Breast epithelium (tissue), 4 donors: Measurements from ENCODE around the gene TAS1R3. TPM values are rescaled to one million over a fixed set of nuclear protein-coding genes. Genes with fewer than 3 reads are reported as not detected.

ENCODE experiments used
- DNase-seq, 2 donors: peaks; one replicate each; pipeline ENCODE4 v3.0.0-alpha.2; 2019; ENCODE audit warnings: low spot score in 2 of 2
- H3K27ac ChIP-seq, 2 donors: fragments of 200-600 bp; sonication (generic) in 1 of 2; one replicate each; pipeline ENCODE4 v1.5.1; 2016 to 2019; ENCODE audit warnings: mild to moderate bottlenecking in 1 of 2
- H3K27me3 ChIP-seq, 2 donors: fragments of 200-600 bp; sonication (generic) in 1 of 2; one replicate each; pipeline versions ENCODE4 v1.5.1 to v1.6.0; 2017 to 2019; ENCODE audit warnings: control low read depth in 1 of 2, mild to moderate bottlenecking in 1 of 2
- H3K36me3 ChIP-seq: fragments of 200-600 bp; one replicate; pipeline ENCODE4 v1.5.1; 2019
- H3K4me1 ChIP-seq, 2 donors: fragments of 200-600 bp; sonication (generic); one replicate each; pipeline ENCODE4 v1.5.1; 2016 to 2019; ENCODE audit warnings: control low read depth in 1 of 2
- H3K4me3 ChIP-seq, 3 donors: fragments of 200-600 bp; sonication (generic); 1 replicate in 2 of 3; 2 replicates in 1 of 3; pipeline ENCODE4 v1.5.1; 2016 to 2019; ENCODE audit warnings: mild to moderate bottlenecking in 3 of 3, moderate library complexity in 2 of 3
- H3K9me3 ChIP-seq, 2 donors: fragments of 200-600 bp; sonication (generic) in 1 of 2; one replicate each; pipeline ENCODE4 v1.5.1; 2016 to 2019; ENCODE audit warnings: control low read depth in 1 of 2
- POLR2A ChIP-seq: fragments of 450-650 bp; IDR thresholded peaks from one replicate; pipeline ENCODE4 v1.6.1; 2016; ENCODE audit warnings: antibody characterized with exemption, mild to moderate bottlenecking, moderate library complexity
- POLR2AphosphoS5 ChIP-seq, 3 donors: sonication (generic); formaldehyde crosslinking; IDR thresholded peaks; one replicate each; pipeline ENCODE4 v1.6.1; 2017; ENCODE audit warnings: antibody characterized with exemption in 3 of 3
- intact Hi-C: fragments of 100-400 bp; cut with DNase I; formaldehyde crosslinking; loops from one replicate; pipeline ENCODE4 v1.15.1; 2023; ENCODE audit warnings: low total_unique reads
- total RNA-seq, 3 donors: library from RNA; depleted of rRNA; stranded (reverse); fragments of >200 nt; gene quantifications; one replicate each; pipeline ENCODE4 v1.1.0, GENCODE V29; 2016
- TF ChIP-seq, protein P1 (sequence below), 3 donors: fragments of 450-650 bp; IDR thresholded peaks; one replicate each; pipeline ENCODE4 v1.5.1; 2016 to 2017; ENCODE audit warnings: antibody characterized with exemption in 3 of 3, mild to moderate bottlenecking in 3 of 3, moderate library complexity in 3 of 3

Gene TAS1R3
- total RNA-seq, 3 donors from 2014 or later, result 0.16 to 0.33 TPM; not detected in 1

DNA sequence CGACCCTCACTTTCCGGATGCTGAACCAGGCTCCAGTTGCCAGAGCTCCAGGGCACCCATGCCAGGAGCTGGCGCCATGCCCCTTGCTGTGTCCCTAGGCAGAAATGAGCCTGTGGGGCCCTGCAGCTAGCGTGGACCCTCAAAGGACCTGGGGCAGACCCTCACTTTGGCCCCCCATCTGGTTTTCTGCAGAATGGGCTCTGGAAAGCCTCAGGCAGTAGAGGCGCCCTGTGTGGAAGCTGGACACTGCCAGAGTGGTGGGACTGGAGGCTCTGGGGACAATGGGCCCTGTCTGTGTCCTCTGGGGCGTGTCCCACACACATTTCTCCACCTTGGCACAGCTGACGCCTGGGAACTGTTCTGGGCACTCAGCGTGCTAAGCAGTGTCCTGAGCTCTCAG, 50.2 kb downstream of the TAS1R3 start:
- H3K27me3 ChIP-seq, result no peaks in the 10 kb centered on the region
- DNase-seq, result no peak
- intact Hi-C loops, result no loop called here
- H3K27ac ChIP-seq, result no peak overlapping the region
- H3K4me1 ChIP-seq, result no peaks in the 10 kb centered on the region
- H3K36me3 ChIP-seq, result peaks cover 1% of the 10 kb centered on the region
- TF ChIP-seq POLR2AphosphoS5 (IDR thresholded peaks at IDR 0.05), result no peak
- TF ChIP-seq, protein P1, sequence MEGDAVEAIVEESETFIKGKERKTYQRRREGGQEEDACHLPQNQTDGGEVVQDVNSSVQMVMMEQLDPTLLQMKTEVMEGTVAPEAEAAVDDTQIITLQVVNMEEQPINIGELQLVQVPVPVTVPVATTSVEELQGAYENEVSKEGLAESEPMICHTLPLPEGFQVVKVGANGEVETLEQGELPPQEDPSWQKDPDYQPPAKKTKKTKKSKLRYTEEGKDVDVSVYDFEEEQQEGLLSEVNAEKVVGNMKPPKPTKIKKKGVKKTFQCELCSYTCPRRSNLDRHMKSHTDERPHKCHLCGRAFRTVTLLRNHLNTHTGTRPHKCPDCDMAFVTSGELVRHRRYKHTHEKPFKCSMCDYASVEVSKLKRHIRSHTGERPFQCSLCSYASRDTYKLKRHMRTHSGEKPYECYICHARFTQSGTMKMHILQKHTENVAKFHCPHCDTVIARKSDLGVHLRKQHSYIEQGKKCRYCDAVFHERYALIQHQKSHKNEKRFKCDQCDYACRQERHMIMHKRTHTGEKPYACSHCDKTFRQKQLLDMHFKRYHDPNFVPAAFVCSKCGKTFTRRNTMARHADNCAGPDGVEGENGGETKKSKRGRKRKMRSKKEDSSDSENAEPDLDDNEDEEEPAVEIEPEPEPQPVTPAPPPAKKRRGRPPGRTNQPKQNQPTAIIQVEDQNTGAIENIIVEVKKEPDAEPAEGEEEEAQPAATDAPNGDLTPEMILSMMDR (IDR thresholded peaks at IDR 0.05), result no peak
- TF ChIP-seq POLR2A, result no peak
- no peak overlapping the region for H3K4me3 ChIP-seq
- no peaks in the 10 kb centered on the region for H3K9me3 ChIP-seq

Other genes with a start within 250 kb of the TAS1R3 start
- gene C1orf159, start 215.2 kb upstream of the TAS1R3 start, total RNA-seq, result 10 to 100 TPM in 2 of 3 donors, 1 to 10 TPM in 1; 6.9 to 24.0 (median 12.5) TPM
- under 1 TPM; 0.15 to 0.33 (median 0.16) TPM for gene TTLL10, start 157.4 kb upstream of the TAS1R3 start, total RNA-seq
- gene TNFRSF18, start 124.7 kb upstream of the TAS1R3 start, total RNA-seq, result 1 to 10 TPM in 2 of 3 donors, not detected in 1; 1.9 to 5.9 TPM
- 1 to 10 TPM in 2 of 3 donors, under 1 TPM in 1; 0.64 to 2.3 (median 1.6) TPM for gene TNFRSF4, start 117.1 kb upstream of the TAS1R3 start, total RNA-seq
- gene SDF4, start 99.3 kb upstream of the TAS1R3 start, total RNA-seq, result 100 to 1,000 TPM in 1 of 3 donors, 10 to 100 TPM in 2; 58.0 to 111 (median 79.3) TPM
- gene B3GALT6, start 99.0 kb upstream of the TAS1R3 start, total RNA-seq, result 10 to 100 TPM; 14.4 to 16.0 (median 14.4) TPM
- gene C1QTNF12, start 84.6 kb upstream of the TAS1R3 start, total RNA-seq, result 1 to 10 TPM in 1 of 3 donors, not detected in 2; 2.0 TPM
- 10 to 100 TPM; 37.0 to 39.8 (median 37.4) TPM for gene UBE2J2, start 57.4 kb upstream of the TAS1R3 start, total RNA-seq
- 1 to 10 TPM in 2 of 3 donors, under 1 TPM in 1; 0.96 to 5.2 (median 4.7) TPM for gene SCNN1D, start 50.8 kb upstream of the TAS1R3 start, total RNA-seq
- gene ACAP3, start 23.4 kb upstream of the TAS1R3 start, total RNA-seq, result 10 to 100 TPM; 19.7 to 33.4 (median 26.9) TPM
- gene PUSL1, start 22.7 kb upstream of the TAS1R3 start, total RNA-seq, result 10 to 100 TPM; 16.0 to 27.5 (median 22.0) TPM
- gene INTS11, start 6.6 kb upstream of the TAS1R3 start, total RNA-seq, result 100 to 1,000 TPM in 2 of 3 donors, 10 to 100 TPM in 1; 68.6 to 125 (median 119) TPM
- gene CPTP, start 6.5 kb upstream of the TAS1R3 start, total RNA-seq, result 10 to 100 TPM in 2 of 3 donors, 1 to 10 TPM in 1; 9.0 to 16.4 (median 13.4) TPM
- 10 to 100 TPM; 55.2 to 70.1 (median 55.2) TPM for gene DVL1, start 18.1 kb downstream of the TAS1R3 start, total RNA-seq
- 100 to 1,000 TPM in 1 of 3 donors, 10 to 100 TPM in 2; 93.4 to 308 (median 99.8) TPM for gene MXRA8, start 27.3 kb downstream of the TAS1R3 start, total RNA-seq
- gene AURKAIP1, start 43.9 kb downstream of the TAS1R3 start, total RNA-seq, result 100 to 1,000 TPM in 1 of 3 donors, 10 to 100 TPM in 2; 91.3 to 116 (median 99.6) TPM
- 100 to 1,000 TPM; 170 to 325 (median 285) TPM for gene CCNL2, start 68.1 kb downstream of the TAS1R3 start, total RNA-seq
- 100 to 1,000 TPM; 127 to 149 (median 147) TPM for gene MRPL20, start 76.0 kb downstream of the TAS1R3 start, total RNA-seq
- 10 to 100 TPM; 10.2 to 16.0 (median 12.2) TPM for gene ANKRD65, start 90.0 kb downstream of the TAS1R3 start, total RNA-seq
- 10 to 100 TPM; 13.0 to 44.8 (median 35.7) TPM for gene VWA1, start 104.4 kb downstream of the TAS1R3 start, total RNA-seq
- gene ATAD3C, start 118.4 kb downstream of the TAS1R3 start, total RNA-seq, result 1 to 10 TPM; 1.9 to 8.5 (median 4.3) TPM
- gene ATAD3B, start 140.5 kb downstream of the TAS1R3 start, total RNA-seq, result 10 to 100 TPM in 2 of 3 donors, 1 to 10 TPM in 1; 9.9 to 22.9 (median 22.4) TPM
- 10 to 100 TPM; 14.9 to 22.3 (median 15.5) TPM for gene ATAD3A, start 180.9 kb downstream of the TAS1R3 start, total RNA-seq
- 1 to 10 TPM; 3.5 to 8.8 (median 3.8) TPM for gene TMEM240, start 209.3 kb downstream of the TAS1R3 start, total RNA-seq
- gene SSU72, start 243.6 kb downstream of the TAS1R3 start, total RNA-seq, result 100 to 1,000 TPM; 100 to 125 (median 114) TPM